Measurements from ENCODE around the gene CD300LG. TPM values are rescaled to one million over a fixed set of nuclear protein-coding genes. Genes with fewer than 3 reads are reported as not detected.

Gene CD300LG
- total RNA-seq, 1 donor from 2014 or later, result not detected

DNA sequence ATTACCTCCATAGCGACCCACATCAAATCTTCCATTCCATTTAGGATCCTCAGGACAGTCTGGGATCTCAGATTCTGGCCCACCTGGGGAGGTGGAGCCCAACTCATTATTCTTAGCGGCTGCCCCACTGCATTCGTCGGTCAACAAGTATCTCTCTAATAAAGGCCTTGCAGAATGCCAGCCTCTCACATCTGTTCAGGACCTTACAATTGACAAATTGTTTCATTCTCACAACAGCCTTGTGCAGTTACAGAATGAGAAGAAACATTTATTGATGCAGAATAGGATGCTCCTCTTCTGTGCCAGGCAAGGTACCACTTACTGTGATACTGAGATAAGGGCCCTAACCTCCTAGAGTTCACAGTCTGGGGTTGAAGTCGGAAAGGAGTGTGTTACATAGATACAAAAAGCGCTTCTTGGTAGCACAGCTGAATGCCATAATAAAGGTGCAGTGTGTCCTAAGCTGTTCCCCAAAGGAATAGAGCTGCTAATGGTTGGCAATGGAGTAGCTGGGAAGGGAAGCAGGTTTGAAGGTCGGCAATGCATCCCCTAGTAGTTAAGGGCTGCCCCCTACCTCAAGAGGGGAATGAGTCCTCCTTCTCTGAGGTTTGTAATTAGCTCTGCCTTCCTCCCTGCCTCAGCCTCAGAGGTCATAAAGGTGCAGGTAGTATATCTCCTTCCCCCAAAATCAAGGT is 62.7 kb downstream of the CD300LG start:
- TF ChIP-seq, protein P1, sequence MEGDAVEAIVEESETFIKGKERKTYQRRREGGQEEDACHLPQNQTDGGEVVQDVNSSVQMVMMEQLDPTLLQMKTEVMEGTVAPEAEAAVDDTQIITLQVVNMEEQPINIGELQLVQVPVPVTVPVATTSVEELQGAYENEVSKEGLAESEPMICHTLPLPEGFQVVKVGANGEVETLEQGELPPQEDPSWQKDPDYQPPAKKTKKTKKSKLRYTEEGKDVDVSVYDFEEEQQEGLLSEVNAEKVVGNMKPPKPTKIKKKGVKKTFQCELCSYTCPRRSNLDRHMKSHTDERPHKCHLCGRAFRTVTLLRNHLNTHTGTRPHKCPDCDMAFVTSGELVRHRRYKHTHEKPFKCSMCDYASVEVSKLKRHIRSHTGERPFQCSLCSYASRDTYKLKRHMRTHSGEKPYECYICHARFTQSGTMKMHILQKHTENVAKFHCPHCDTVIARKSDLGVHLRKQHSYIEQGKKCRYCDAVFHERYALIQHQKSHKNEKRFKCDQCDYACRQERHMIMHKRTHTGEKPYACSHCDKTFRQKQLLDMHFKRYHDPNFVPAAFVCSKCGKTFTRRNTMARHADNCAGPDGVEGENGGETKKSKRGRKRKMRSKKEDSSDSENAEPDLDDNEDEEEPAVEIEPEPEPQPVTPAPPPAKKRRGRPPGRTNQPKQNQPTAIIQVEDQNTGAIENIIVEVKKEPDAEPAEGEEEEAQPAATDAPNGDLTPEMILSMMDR (IDR thresholded peaks at IDR 0.05), result no peak
- DNase-seq (no peak), ATAC-seq (ENCODE audit: low read depth) (no peak)
- H3K36me3 Mint-ChIP-seq (ENCODE audit: low read depth), result no peaks in the 10 kb centered on the region
- H3K9me3 Mint-ChIP-seq, result no peaks in the 10 kb centered on the region
- POLR2A ChIA-PET, result interaction anchor here (0.6 to 0.7 kb wide), 2 partner anchors 32 to 523 kb away, joined by 3 to 6 read pairs; no protein-coding TSS in a partner anchor
- intact Hi-C loops (cut with micrococcal nuclease), result loop anchor here (1.0 to 10.0 kb wide), 4 partner anchors 35 to 132 kb away; no protein-coding TSS in a partner anchor
- H3K4me1 Mint-ChIP-seq, result peaks cover 23% of the 10 kb centered on the region
- H3K27me3 Mint-ChIP-seq, result peaks cover 35% of the 10 kb centered on the region
- no peak overlapping the region for H3K27ac Mint-ChIP-seq
- CTCF ChIA-PET, result interaction anchor here (0.8 to 3.2 kb wide), 10 partner anchors 14 to 624 kb away, joined by 3 to 10 read pairs (median 4); no protein-coding TSS in a partner anchor
- no peak overlapping the region for H3K4me3 Mint-ChIP-seq

DNA sequence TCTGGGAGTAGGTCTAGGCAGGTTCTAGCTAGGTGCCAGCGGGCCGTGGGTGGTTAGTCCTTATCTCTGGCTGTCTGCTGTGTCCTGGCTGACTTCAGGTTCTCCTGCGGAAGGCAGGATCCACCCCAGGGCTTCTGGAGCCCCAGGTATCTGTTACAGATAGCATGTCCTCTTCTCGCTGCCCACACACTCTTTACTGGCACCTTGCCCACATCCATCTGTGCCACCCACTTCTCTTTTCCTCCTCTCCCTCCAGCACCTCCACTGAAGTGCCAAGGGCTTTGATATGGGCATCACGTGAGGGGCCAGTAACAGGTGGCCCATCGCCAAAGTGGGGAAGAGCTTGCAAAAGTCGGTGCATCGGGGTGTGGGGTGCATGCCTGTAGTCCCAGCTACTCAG is 64.9 kb downstream of the CD300LG start:
- Mint-ChIP-seq H3K27ac (no peak overlapping the region), H3K9me3 (peaks cover 4% of the 10 kb centered on the region), H3K4me1 (peaks cover 19% of the 10 kb centered on the region), H3K4me3 (no peak overlapping the region), H3K36me3 (ENCODE audit: low read depth) (no peaks in the 10 kb centered on the region), H3K27me3 (peaks cover 18% of the 10 kb centered on the region)
- ATAC-seq (ENCODE audit: low read depth) (no peak), DNase-seq (no peak)
- TF ChIP-seq, protein P1 (IDR thresholded peaks at IDR 0.05), result no peak
- ChIA-PET POLR2A (no interaction called here), CTCF (interaction anchor here (1.0 to 1.1 kb wide), 2 partner anchors 13 to 14 kb away, joined by 3 read pairs; no protein-coding TSS in a partner anchor)
- intact Hi-C loops (cut with micrococcal nuclease), result loop anchor here (2.0 kb wide), 1 partner anchor 33 kb away; no protein-coding TSS in a partner anchor

DNA sequence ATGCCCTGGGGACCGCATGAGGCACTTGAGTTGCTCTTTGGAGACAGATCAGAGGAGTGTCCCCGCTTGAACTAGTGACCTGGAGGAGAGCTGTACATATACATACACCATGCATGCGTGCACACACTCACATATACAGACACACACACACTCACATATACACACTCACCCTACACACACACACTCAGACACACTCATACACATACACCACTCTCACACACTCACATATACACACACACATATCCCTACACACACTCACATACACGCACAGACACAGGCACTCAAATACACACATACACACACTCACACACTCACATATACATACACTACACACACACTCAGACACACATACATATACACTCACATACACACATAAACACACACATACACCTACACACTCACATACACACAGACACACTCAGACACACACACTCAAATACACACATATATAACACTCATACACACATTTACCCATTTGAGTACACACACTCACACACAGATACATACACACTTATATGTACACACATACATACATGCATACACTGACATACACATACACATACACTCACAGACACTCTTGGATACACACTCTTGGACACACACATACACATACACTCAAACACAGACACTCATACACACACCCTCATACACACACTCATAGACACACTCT is 65.8 kb downstream of the CD300LG start:
- intact Hi-C loops (cut with micrococcal nuclease), result no loop called here
- no peaks in the 10 kb centered on the region for H3K36me3 Mint-ChIP-seq (ENCODE audit: low read depth)
- peaks cover 13% of the 10 kb centered on the region for H3K27me3 Mint-ChIP-seq
- TF ChIP-seq, protein P1 (IDR thresholded peaks at IDR 0.05), result no peak
- H3K27ac Mint-ChIP-seq, result no peak overlapping the region
- ATAC-seq (ENCODE audit: low read depth), result no peak
- DNase-seq, result no peak
- H3K4me1 Mint-ChIP-seq, result peaks cover 18% of the 10 kb centered on the region
- no peak overlapping the region for H3K4me3 Mint-ChIP-seq
- CTCF ChIA-PET, result interaction anchor here (1.0 to 1.1 kb wide), 2 partner anchors 12 to 13 kb away, joined by 3 read pairs; no protein-coding TSS in a partner anchor
- H3K9me3 Mint-ChIP-seq, result peaks cover 4% of the 10 kb centered on the region
- POLR2A ChIA-PET, result no interaction called here

Other genes starting within 250 kb of the CD300LG start
- gene MEOX1, start 185.3 kb upstream of the CD300LG start, total RNA-seq, result not detected in 2 replicates
- gene SOST, start 88.4 kb upstream of the CD300LG start, total RNA-seq, result not detected in 2 replicates
- gene DUSP3, start 68.2 kb upstream of the CD300LG start, total RNA-seq, result 16.4 and 16.6 TPM in 2 replicates
- gene CFAP97D1, start 66.7 kb upstream of the CD300LG start, total RNA-seq, result not detected in 2 replicates
- gene MPP3, start 14.0 kb upstream of the CD300LG start, total RNA-seq, result not detected in 2 replicates
- not detected in 2 replicates for gene MPP2, start 60.4 kb downstream of the CD300LG start, total RNA-seq
- gene PPY, start 95.3 kb downstream of the CD300LG start, total RNA-seq, result not detected in 2 replicates
- not detected in 2 replicates for gene PYY, start 106.8 kb downstream of the CD300LG start, total RNA-seq
- 1.0 and 1.2 TPM in 2 replicates for gene NAGS, start 157.4 kb downstream of the CD300LG start, total RNA-seq
- 23.0 and 24.6 TPM in 2 replicates for gene TMEM101, start 167.8 kb downstream of the CD300LG start, total RNA-seq
- 57.3 and 68.7 TPM in 2 replicates for gene LSM12, start 219.5 kb downstream of the CD300LG start, total RNA-seq
- gene G6PC3, start 223.6 kb downstream of the CD300LG start, total RNA-seq, result 30.9 and 35.2 TPM in 2 replicates